Measurements from ENCODE around the gene UBFD1.
"Not testable (repeated sequence)": the region's sequence is repeated elsewhere in the genome, so short reads cannot be mapped to it uniquely, and the experiment has no call there.

Gene UBFD1

GRCh38 chr16:23556881-23557778 is at the start of gene UBFD1, which contains the start of gene EARS2:
TSS of gene UBFD1 (plus strand) at chr16:23557727. CDS start at chr16:23557743, 16 bp downstream.
TSS of gene EARS2 (minus strand) at chr16:23557350. CDS start at chr16:23557343, 7 bp downstream.
- peak; percentile 80 to 89 for DNase-seq

GRCh38 chr16:23508589-23509440 is 48.7 kb upstream of the UBFD1 start:
- no peak for DNase-seq

- no peak for DNase-seq
Observed at GRCh38 chr16:23509441-23509754, 48.1 kb upstream of the UBFD1 start.

GRCh38 chr16:23509782-23510163 is 47.8 kb upstream of the UBFD1 start:
- no peak for DNase-seq

GRCh38 chr16:23510164-23510914 is 47.2 kb upstream of the UBFD1 start, which contains the start of gene GGA2:
TSS of gene GGA2 (minus strand) at chr16:23510494. CDS start at chr16:23510411, 83 bp downstream.
- DNase-seq = peak; percentile 19 to 24

- DNase-seq = not testable (repeated sequence)
Observed at GRCh38 chr16:23510915-23511270, 46.6 kb upstream of the UBFD1 start.

- DNase-seq = no peak
Observed at GRCh38 chr16:23511731-23512130, 45.8 kb upstream of the UBFD1 start.

- no peak for DNase-seq
Observed at GRCh38 chr16:23512168-23512695, 45.3 kb upstream of the UBFD1 start.

GRCh38 chr16:23514381-23515152 is 43.0 kb upstream of the UBFD1 start:
- DNase-seq = no peak

- DNase-seq = no peak
Observed at GRCh38 chr16:23515881-23516280, 41.6 kb upstream of the UBFD1 start.

GRCh38 chr16:23516366-23517137 is 41.0 kb upstream of the UBFD1 start:
- no peak for DNase-seq

GRCh38 chr16:23518435-23518891 is 39.1 kb upstream of the UBFD1 start:
- DNase-seq = no peak

GRCh38 chr16:23519282-23519681 is 38.2 kb upstream of the UBFD1 start:
- DNase-seq = no peak

GRCh38 chr16:23520500-23520899 is 37.0 kb upstream of the UBFD1 start:
- no peak for DNase-seq

GRCh38 chr16:23521037-23521743 is 36.3 kb upstream of the UBFD1 start:
- no peak for DNase-seq

- no peak for DNase-seq
Observed at GRCh38 chr16:23521965-23522364, 35.6 kb upstream of the UBFD1 start.

- no peak for DNase-seq
Observed at GRCh38 chr16:23523321-23523720, 34.2 kb upstream of the UBFD1 start.

GRCh38 chr16:23523876-23524385 is 33.6 kb upstream of the UBFD1 start:
- no peak for DNase-seq

- DNase-seq = no peak
Observed at GRCh38 chr16:23524886-23525285, 32.6 kb upstream of the UBFD1 start.
